T47D (cell line): ENCODE measurements around the gene TMEM114.
A peak's percentile ranks its signal among the peaks of the same experiment; 100 is the strongest.
"Not testable (repeated sequence)": the region's sequence is repeated elsewhere in the genome, so short reads cannot be mapped to it uniquely, and the experiment has no call there.

Experiments used
- DNase-seq, 2 experiments: peaks; one replicate each; pipeline versions ENCODE4 v3.0.0 to v3.0.0-alpha.2; 2011 to 2012; ENCODE audit warnings: low read depth in 1 of 2, low spot score in 1 of 2
- JUND ChIP-seq: IDR thresholded peaks from 2 replicates; pipeline ENCODE4 v1.6.1; 2012; ENCODE audit warnings: low read depth
- in situ Hi-C: cut with HindIII; loops from 2 replicates; pipeline ENCODE4 v1.10.0; 2016; ENCODE audit warnings: low sequenced_read_pairs, low pct_unique_long_range_greater_than_20kb

TMEM114 gene

GRCh38 chr16:8577678-8578304 lies 12.5 kb downstream of the TMEM114 start:
- DNase-seq, result no peak
- TF ChIP-seq JUND, result no peak
- in situ Hi-C loops, result no loop called here

- in situ Hi-C loops, result no loop called here
- no peak for TF ChIP-seq JUND
- no peak for DNase-seq
These were observed 13.9 kb downstream of the TMEM114 start for GRCh38 chr16:8576141-8577004.

GRCh38 chr16:8575399-8575798 lies 14.9 kb downstream of the TMEM114 start:
- in situ Hi-C loops, result no loop called here
- no peak for TF ChIP-seq JUND
- no peak for DNase-seq

- peak; percentile 45 to 68 for DNase-seq
- in situ Hi-C loops, result no loop called here
These were observed 17.2 kb downstream of the TMEM114 start for GRCh38 chr16:8572919-8573724.

GRCh38 chr16:8572063-8572918 lies 18.0 kb downstream of the TMEM114 start:
- no peak for DNase-seq
- in situ Hi-C loops, result no loop called here
- no peak for TF ChIP-seq JUND

More at GRCh38 chr16:8572919-8573724, 17.2 kb downstream of the TMEM114 start:
- no peak for TF ChIP-seq JUND

GRCh38 chr16:8571061-8571596 lies 19.2 kb downstream of the TMEM114 start:
- peak in 1 of 2 experiments; percentile 22 for DNase-seq
- TF ChIP-seq JUND, result no peak
- in situ Hi-C loops, result no loop called here

GRCh38 chr16:8570393-8570792 lies 19.9 kb downstream of the TMEM114 start:
- in situ Hi-C loops, DNase-seq: not testable (repeated sequence)

- DNase-seq, result no peak
- TF ChIP-seq JUND, result no peak
- in situ Hi-C loops, result no loop called here
These were observed 20.5 kb downstream of the TMEM114 start for GRCh38 chr16:8569650-8570346.

- DNase-seq, result peak in 1 of 2 experiments; percentile 33
- in situ Hi-C loops, result no loop called here
- no peak for TF ChIP-seq JUND
These were observed 22.1 kb downstream of the TMEM114 start for GRCh38 chr16:8568231-8568617.

GRCh38 chr16:8567355-8568230 lies 22.7 kb downstream of the TMEM114 start:
- in situ Hi-C loops, result no loop called here
- no peak for TF ChIP-seq JUND
- peak; percentile 72 to 95 for DNase-seq
